ENCODE results near the gene ATP5F1D.

The ATP5F1D gene

GRCh38 chr19:1283207-1283916 is 41.8 kb downstream of the ATP5F1D start:
- no peak for DNase-seq (ENCODE audit: low read depth)

GRCh38 chr19:1283917-1284292 is 42.4 kb downstream of the ATP5F1D start:
- DNase-seq (ENCODE audit: low read depth): no peak

- DNase-seq (ENCODE audit: low read depth): no peak
Measured at GRCh38 chr19:1284293-1284978, 42.9 kb downstream of the ATP5F1D start.

GRCh38 chr19:1284979-1285736 is 43.6 kb downstream of the ATP5F1D start:
- no peak for DNase-seq (ENCODE audit: low read depth)

GRCh38 chr19:1285737-1286360 is 44.3 kb downstream of the ATP5F1D start, which contains the start of gene EFNA2:
Gene EFNA2, plus strand, starts transcription at chr19:1285873. Its CDS starts 296 bp downstream, at chr19:1286169.
- DNase-seq (ENCODE audit: low read depth): no peak

- no peak for DNase-seq (ENCODE audit: low read depth)
Measured at GRCh38 chr19:1286487-1287353, 45.2 kb downstream of the ATP5F1D start.

- DNase-seq (ENCODE audit: low read depth): no peak
Measured at GRCh38 chr19:1287354-1288225, 46.0 kb downstream of the ATP5F1D start.

- DNase-seq (ENCODE audit: low read depth): no peak
Measured at GRCh38 chr19:1288226-1288612, 46.7 kb downstream of the ATP5F1D start.

GRCh38 chr19:1288833-1289685 is 47.5 kb downstream of the ATP5F1D start:
- DNase-seq (ENCODE audit: low read depth): no peak

- no peak for DNase-seq (ENCODE audit: low read depth)
Measured at GRCh38 chr19:1289686-1290025, 48.1 kb downstream of the ATP5F1D start.

- no peak for DNase-seq (ENCODE audit: low read depth)
Measured at GRCh38 chr19:1290196-1290702, 48.7 kb downstream of the ATP5F1D start.

GRCh38 chr19:1290703-1291651 is 49.4 kb downstream of the ATP5F1D start:
- DNase-seq (ENCODE audit: low read depth): no peak

GRCh38 chr19:1291761-1292418 is 50.3 kb downstream of the ATP5F1D start:
- DNase-seq (ENCODE audit: low read depth): no peak

- no peak for DNase-seq (ENCODE audit: low read depth)
Measured at GRCh38 chr19:1292419-1293151, 51.0 kb downstream of the ATP5F1D start.

- DNase-seq (ENCODE audit: low read depth): no peak
Measured at GRCh38 chr19:1293782-1294604, 52.4 kb downstream of the ATP5F1D start.
